Endothelial cell of umbilical vein (primary cell): ENCODE results near the gene SH3PXD2A. TPM values are rescaled to one million over a fixed set of nuclear protein-coding genes. Genes with fewer than 3 reads are reported as not detected.

Source experiments
- BruUV-seq: library from RNA; stranded (reverse); fragments of 400-500 nt; replicated peaks from 2 replicates; lab custom pipeline; 2021; lab: Mats Ljungman, UMichigan
- CTCF ChIA-PET: fragments of 300-600, 350-600 bp; sonication (Branson Sonifier 250); formaldehyde crosslinking; loops from one replicate; lab custom pipeline; 2021; ENCODE audit warnings: antibody characterized with exemption, inconsistent platforms; lab: Charles Lee
- POLR2A ChIA-PET: fragments of 300-600, 350-600 bp; sonication (Branson Sonifier 250); formaldehyde crosslinking; loops from one replicate; lab custom pipeline; 2021; ENCODE audit warnings: antibody characterized with exemption, inconsistent platforms; lab: Charles Lee
- DNase-seq: peaks from one replicate; pipeline ENCODE4 v3.0.0-alpha.2; 2011; ENCODE audit warnings: low read depth, low spot score
- FAIRE-seq: peaks from 2 replicates; lab custom pipeline; 2011; peaks lifted over from hg19 to GRCh38; lab: Jason Lieb, UNC
- H2AFZ ChIP-seq: 2 replicates; pipeline ENCODE4 v1.6.0; 2012; ENCODE audit warnings: low read depth, low read length, control low read depth, inconsistent platforms
- H3K27ac ChIP-seq: 2 replicates; pipeline ENCODE4 v1.5.1; 2011; ENCODE audit warnings: low read depth, mild to moderate bottlenecking, control low read depth, low read length, moderate library complexity; ENCODE audit not compliant: insufficient read depth
- H3K27me3 ChIP-seq, 2 experiments: 2 replicates each; pipeline versions ENCODE4 v1.6.0 to v1.6.1; 2011; ENCODE audit warnings: low read length in 2 of 2, mixed read lengths in 1 of 2; ENCODE audit not compliant: control insufficient read depth in 2 of 2, insufficient read depth in 2 of 2
- H3K36me3 ChIP-seq, 2 experiments: 2 replicates in 1 of 2; 3 replicates in 1 of 2; pipeline ENCODE4 v1.5.1; 2011; ENCODE audit warnings: low read length in 2 of 2, mild to moderate bottlenecking in 1 of 2, moderate library complexity in 1 of 2; ENCODE audit not compliant: control insufficient read depth in 2 of 2, insufficient read depth in 2 of 2; ENCODE audit errors: extremely low read depth in 1 of 2
- H3K4me1 ChIP-seq: 3 replicates; pipeline ENCODE4 v1.5.1; 2011; ENCODE audit warnings: mild to moderate bottlenecking, low read length; ENCODE audit not compliant: control insufficient read depth, insufficient read depth; ENCODE audit errors: extremely low read depth
- H3K4me2 ChIP-seq: 2 replicates; pipeline ENCODE4 v1.6.1; 2011; ENCODE audit warnings: low read length, control low read depth, mixed read lengths; ENCODE audit not compliant: insufficient read depth
- H3K4me3 ChIP-seq, 3 experiments: fragments of 200-600 bp in 1 of 3; sonication (generic), shearing (Covaris generic) in 1 of 3; replicated peaks in 1 of 3; 2 replicates each; pipeline ENCODE4 v1.5.1; 2011 to 2016; ENCODE audit warnings: control low read depth in 3 of 3, low read length in 3 of 3, mild to moderate bottlenecking in 2 of 3, inconsistent platforms in 1 of 3, low read depth in 1 of 3, moderate library complexity in 1 of 3; ENCODE audit not compliant: insufficient read depth in 1 of 3
- H3K79me2 ChIP-seq: 2 replicates; pipeline ENCODE4 v1.6.0; 2012; ENCODE audit warnings: low read length, inconsistent platforms; ENCODE audit not compliant: control insufficient read depth, insufficient read depth
- H3K9ac ChIP-seq: replicated peaks from 2 replicates; pipeline ENCODE3; 2011; ENCODE audit warnings: low read length, control low read depth; ENCODE audit not compliant: insufficient read depth; ENCODE audit errors: extremely low read depth
- H3K9me1 ChIP-seq: replicated peaks from 3 replicates; pipeline ENCODE4 v1.6.0; 2011; ENCODE audit warnings: mild to moderate bottlenecking, low read length; ENCODE audit not compliant: control insufficient read depth, insufficient read depth; ENCODE audit errors: extremely low read depth
- H3K9me3 ChIP-seq: replicated peaks from 2 replicates; pipeline ENCODE4 v1.5.1; 2012; ENCODE audit warnings: low read length, inconsistent platforms; ENCODE audit not compliant: control insufficient read depth, insufficient read depth
- H4K20me1 ChIP-seq: replicated peaks from 2 replicates; pipeline ENCODE3; 2011; ENCODE audit warnings: mild to moderate bottlenecking, low read length; ENCODE audit not compliant: control insufficient read depth, insufficient read depth; ENCODE audit errors: extremely low read depth
- CTCF ChIP-seq, 2 donors: IDR thresholded peaks; 1 replicate in 1 of 2; 2 replicates in 1 of 2; pipeline ENCODE4 v1.5.1; 2011; ENCODE audit warnings: low read length in 2 of 2, mild to moderate bottlenecking in 2 of 2, moderate library complexity in 2 of 2, control low read depth in 1 of 2, inconsistent platforms in 1 of 2, low read depth in 1 of 2; ENCODE audit not compliant: insufficient read depth in 1 of 2; ENCODE audit errors: extremely low read depth in 1 of 2
- EZH2 ChIP-seq: IDR thresholded peaks from 2 replicates; pipeline ENCODE4 v1.6.1; 2012; ENCODE audit warnings: borderline replicate concordance, low read depth, mild to moderate bottlenecking, moderate library complexity, low read length, inconsistent platforms; ENCODE audit not compliant: severe bottlenecking
- FOS ChIP-seq: IDR thresholded peaks from 2 replicates; pipeline ENCODE4 v1.6.1; 2011; ENCODE audit warnings: mild to moderate bottlenecking, low read length, moderate library complexity, borderline replicate concordance; ENCODE audit not compliant: insufficient read depth
- GATA2 ChIP-seq: IDR thresholded peaks from 2 replicates; pipeline ENCODE4 v1.7.0; 2011; ENCODE audit warnings: low read depth, mild to moderate bottlenecking, moderate library complexity, mixed read lengths, low read length; ENCODE audit not compliant: insufficient read length, insufficient read depth
- JUN ChIP-seq: IDR thresholded peaks from 2 replicates; pipeline ENCODE4 v1.6.1; 2011; ENCODE audit warnings: borderline replicate concordance, low read depth; ENCODE audit not compliant: insufficient read length, insufficient read depth
- MAX ChIP-seq: IDR thresholded peaks from 2 replicates; pipeline ENCODE4 v1.6.1; 2011; ENCODE audit not compliant: insufficient read depth, insufficient read length
- POLR2A ChIP-seq: IDR thresholded peaks from 2 replicates; pipeline ENCODE4 v1.6.1; 2012; ENCODE audit warnings: low read depth, mild to moderate bottlenecking, control low read depth, low read length
- dilution Hi-C: fragments of 300-500 bp; cut with MboI; formaldehyde crosslinking; loops from one replicate; pipeline ENCODE4 v1.15.0; 2019; ENCODE audit warnings: low sequenced_read_pairs; ENCODE audit not compliant: extremely low pct_ligation_motif_present
- intact Hi-C: fragments of 100-400 bp; cut with micrococcal nuclease; formaldehyde crosslinking; loops from one replicate; pipeline ENCODE4 v1.10.0; 2022
- polyA plus RNA-seq, 4 experiments: library from polyadenylated mRNA; depleted of rRNA in 3 of 4; stranded (reverse) in 3 of 4; unstranded in 1 of 4; fragments of >200 nt; gene quantifications; 2 replicates each; pipeline versions ENCODE4 v1.2.1 to v1.2.3, GENCODE V29; 2011 to 2012; ENCODE audit warnings: missing spikeins in 1 of 4
- total RNA-seq: library from RNA; stranded (reverse); gene quantifications from 2 replicates; pipeline ENCODE4 v1.2.3, GENCODE V29; 2021

Gene SH3PXD2A
- total and polyA plus RNA-seq, 2 donors (not counting 3 experiments of a cell fraction or from before 2014, with no cell fraction given), result 1.4 to 5.1 TPM

GRCh38 chr10:103717341-103718246, 137.8 kb downstream of the SH3PXD2A start:
- ChIA-PET CTCF (interaction anchor here (1.1 to 1.6 kb wide), 4 partner anchors 12 to 140 kb away, joined by 3 to 6 read pairs (median 4); partner anchors contain the start of gene SH3PXD2A), POLR2A (no interaction called here)
- H3K4me3 ChIP-seq, result no peak overlapping the region
- H3K36me3 ChIP-seq, result no peaks in the 10 kb centered on the region
- no peaks in the 10 kb centered on the region for H3K9me3 ChIP-seq
- no TSS peak for BruUV-seq
- intact Hi-C loops, result no loop called here
- FAIRE-seq (no peak), DNase-seq (no peak)
- H3K9me1 ChIP-seq, result no peaks in the 10 kb centered on the region
- no peak overlapping the region for H3K4me2 ChIP-seq
- no peaks in the 10 kb centered on the region for H3K79me2 ChIP-seq
- dilution Hi-C loops, result loop anchor here (25.0 kb wide), 1 partner anchor 145 kb away; the partner anchor contains the start of gene SH3PXD2A
- no peak overlapping the region for H2AFZ ChIP-seq
- no peak for TF ChIP-seq MAX
- TF ChIP-seq EZH2, result no peak
- TF ChIP-seq GATA2, result no peak
- no peak for TF ChIP-seq FOS
- no peak for TF ChIP-seq JUN
- no peak for TF ChIP-seq POLR2A
- no peak for TF ChIP-seq CTCF (IDR thresholded peaks at IDR 0.05; ENCODE audit: extremely low read depth in 1 of 2, insufficient read depth in 1 of 2, low read depth in 1 of 2, low read length in 2 of 2)
- H3K9ac ChIP-seq, result no peak overlapping the region
- no peak overlapping the region for H3K27ac ChIP-seq
- no peaks in the 10 kb centered on the region for H3K4me1 ChIP-seq
- H4K20me1 ChIP-seq, result no peaks in the 10 kb centered on the region
- H3K27me3 ChIP-seq, result no peaks in the 10 kb centered on the region
